Subcutaneous preadipocyte (primary cell): ENCODE results near the gene CCDC8. TPM values are rescaled to one million over a fixed set of nuclear protein-coding genes. Genes with fewer than 3 reads are reported as not detected.

Source experiments
- total RNA-seq: library from RNA; depleted of rRNA; stranded (reverse); fragments of >200 nt; gene quantifications from 2 replicates; pipeline ENCODE4 v1.2.3, GENCODE V29; 2012

CCDC8 gene, protein sequence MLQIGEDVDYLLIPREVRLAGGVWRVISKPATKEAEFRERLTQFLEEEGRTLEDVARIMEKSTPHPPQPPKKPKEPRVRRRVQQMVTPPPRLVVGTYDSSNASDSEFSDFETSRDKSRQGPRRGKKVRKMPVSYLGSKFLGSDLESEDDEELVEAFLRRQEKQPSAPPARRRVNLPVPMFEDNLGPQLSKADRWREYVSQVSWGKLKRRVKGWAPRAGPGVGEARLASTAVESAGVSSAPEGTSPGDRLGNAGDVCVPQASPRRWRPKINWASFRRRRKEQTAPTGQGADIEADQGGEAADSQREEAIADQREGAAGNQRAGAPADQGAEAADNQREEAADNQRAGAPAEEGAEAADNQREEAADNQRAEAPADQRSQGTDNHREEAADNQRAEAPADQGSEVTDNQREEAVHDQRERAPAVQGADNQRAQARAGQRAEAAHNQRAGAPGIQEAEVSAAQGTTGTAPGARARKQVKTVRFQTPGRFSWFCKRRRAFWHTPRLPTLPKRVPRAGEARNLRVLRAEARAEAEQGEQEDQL
- total RNA-seq: 15.4 and 20.9 TPM in 2 replicates

DNA sequence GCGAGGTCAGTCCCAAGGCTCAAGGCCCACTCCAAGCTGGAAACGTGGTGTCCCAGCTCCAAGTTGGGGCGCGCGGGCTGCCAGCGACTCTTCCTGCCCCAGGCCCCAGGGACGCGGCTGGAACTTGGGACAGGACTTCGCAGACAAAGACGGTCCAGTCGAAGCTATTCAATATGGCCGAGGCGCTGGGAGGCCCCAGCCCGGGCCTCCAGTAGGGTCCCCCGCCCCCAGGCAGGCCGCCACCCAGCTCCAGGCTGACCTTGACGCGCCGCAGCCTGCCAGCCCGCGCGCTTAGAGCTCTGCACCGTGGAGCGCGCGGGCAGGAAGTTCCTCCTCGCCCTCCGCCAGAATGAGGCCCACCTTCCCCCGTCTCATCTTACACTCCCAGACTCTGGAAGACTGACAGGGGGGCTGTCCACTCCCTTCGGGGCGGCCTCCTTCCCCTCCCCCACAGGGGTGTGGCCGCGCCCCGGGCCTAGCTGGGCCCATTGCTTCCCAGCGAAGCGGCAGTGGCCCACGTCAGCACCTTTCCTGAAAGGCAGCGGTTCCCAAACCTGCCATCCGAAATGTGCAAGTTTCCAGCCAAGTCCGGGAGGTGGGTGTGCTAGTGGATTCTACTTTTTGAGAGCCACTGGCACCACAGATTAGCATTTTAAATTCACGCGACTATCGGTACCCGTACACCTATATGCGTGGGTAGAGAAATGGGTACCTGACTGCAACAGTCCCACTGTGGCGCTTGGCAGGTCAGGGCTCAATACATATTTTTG lies at the start of gene CCDC8:
Gene CCDC8, minus strand, starts transcription at position 303 of the 770 bp plus-strand sequence. CDS start 754 bp downstream, outside the sequence.

DNA sequence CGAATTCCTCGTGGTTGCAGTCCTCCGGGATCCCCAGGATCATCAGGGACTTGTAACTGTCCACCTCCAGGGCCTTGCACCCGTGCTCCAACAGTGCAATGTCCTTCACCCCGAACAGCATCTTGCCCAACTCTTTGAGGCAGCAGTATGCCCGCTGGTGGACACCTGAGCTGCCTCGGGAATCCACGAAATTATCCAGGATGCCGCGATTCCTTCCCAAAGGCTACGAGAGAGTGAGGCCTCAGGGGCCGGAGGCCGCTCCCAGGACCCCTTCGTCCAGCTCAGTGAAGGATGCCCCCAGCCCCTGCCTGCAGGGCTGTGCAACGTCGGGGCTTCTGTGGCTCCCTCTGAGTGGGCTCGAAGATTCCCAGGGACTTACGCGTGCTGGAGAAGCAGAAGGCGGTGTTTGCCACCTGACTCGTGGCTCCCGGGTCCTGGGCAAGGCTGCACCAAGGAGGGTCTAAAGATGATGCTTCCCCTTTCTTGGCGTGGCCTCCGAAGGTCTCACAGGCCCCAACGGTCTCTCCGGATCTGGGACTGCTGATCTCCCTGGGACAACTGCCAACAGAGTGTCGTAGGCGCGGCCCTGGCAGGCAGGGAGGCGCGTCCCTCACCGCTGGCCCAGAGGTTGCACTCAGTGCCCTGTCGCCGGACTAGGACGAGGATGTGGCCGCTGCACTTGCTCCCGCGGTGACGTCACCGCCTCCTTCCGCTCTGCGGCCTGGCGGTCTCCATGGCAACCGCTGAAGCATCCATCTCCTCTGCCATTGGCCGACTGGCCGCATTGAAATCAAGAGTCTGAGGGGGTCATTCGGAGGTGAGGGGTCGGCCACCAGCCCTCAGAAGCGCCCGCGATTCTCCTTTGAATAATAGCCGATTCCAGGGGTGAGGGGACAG lies 15.1 kb upstream of the CCDC8 start, which contains the start of gene PNMA8C:
Gene PNMA8C, minus strand, starts transcription at position 698 of the 897 bp plus-strand sequence. Its CDS starts 577 bp downstream, at position 121.

Other genes with a start within 250 kb of the CCDC8 start
- not detected in 2 replicates for gene IGFL1, start 183.8 kb downstream of the CCDC8 start, total RNA-seq
- 10.8 and 22.0 TPM in 2 replicates for gene HIF3A, start 116.5 kb downstream of the CCDC8 start, total RNA-seq
- 61.0 and 72.3 TPM in 2 replicates for gene PPP5C, start 66.5 kb downstream of the CCDC8 start, total RNA-seq
- not detected in 2 replicates for gene PNMA8C, start 15.4 kb upstream of the CCDC8 start, total RNA-seq
- 5.1 and 8.1 TPM in 2 replicates for gene PNMA8A, start 58.0 kb upstream of the CCDC8 start, total RNA-seq
- 0.78 and 1.1 TPM in 2 replicates for gene PNMA8B, start 82.3 kb upstream of the CCDC8 start, total RNA-seq
- gene CALM3, start 187.8 kb upstream of the CCDC8 start, total RNA-seq: 201 and 214 TPM in 2 replicates
- gene PTGIR, start 211.5 kb upstream of the CCDC8 start, total RNA-seq: 7.0 and 9.6 TPM in 2 replicates
- not detected in 2 replicates for gene GNG8, start 222.6 kb upstream of the CCDC8 start, total RNA-seq
- gene DACT3, start 247.6 kb upstream of the CCDC8 start, total RNA-seq: 1.1 and 2.2 TPM in 2 replicates